HEK293T (cell line): ENCODE data around the gene SUPT3H.

Source experiments
- ARNT ChIP-seq: fragments of 450-650 bp; IDR thresholded peaks from 2 replicates; pipeline ENCODE4 v1.6.1; 2017; ENCODE audit warnings: mild to moderate bottlenecking
- BHLHE40 ChIP-seq: fragments of 450-650 bp; IDR thresholded peaks from 2 replicates; pipeline ENCODE4 v1.6.1; 2016; ENCODE audit warnings: mild to moderate bottlenecking, moderate library complexity, borderline replicate concordance
- CTBP1 ChIP-seq: fragments of 450-650 bp; IDR thresholded peaks from 2 replicates; pipeline ENCODE4 v1.6.1; 2016; ENCODE audit warnings: borderline replicate concordance
- ELF4 ChIP-seq: fragments of 450-650 bp; IDR thresholded peaks from 2 replicates; pipeline ENCODE4 v1.6.1; 2017; ENCODE audit warnings: antibody characterized with exemption
- FOXA1 ChIP-seq: fragments of 450-650 bp; IDR thresholded peaks from 2 replicates; pipeline ENCODE4 v1.6.1; 2016; ENCODE audit warnings: mild to moderate bottlenecking
- FOXK2 ChIP-seq: fragments of 450-650 bp; IDR thresholded peaks from 2 replicates; pipeline ENCODE4 v1.6.1; 2016; ENCODE audit warnings: mild to moderate bottlenecking
- FOXM1 ChIP-seq: fragments of 450-650 bp; IDR thresholded peaks from 2 replicates; pipeline ENCODE4 v1.6.1; 2017; ENCODE audit warnings: mild to moderate bottlenecking, borderline replicate concordance
- HDGF ChIP-seq: fragments of 450-650 bp; IDR thresholded peaks from 2 replicates; pipeline ENCODE4 v1.6.1; 2017; ENCODE audit warnings: antibody characterized with exemption, borderline replicate concordance
- LEF1 ChIP-seq: fragments of 450-650 bp; IDR thresholded peaks from 2 replicates; pipeline ENCODE4 v1.6.1; 2017; ENCODE audit warnings: mild to moderate bottlenecking, borderline replicate concordance
- PKNOX1 ChIP-seq: fragments of 450-650 bp; IDR thresholded peaks from 2 replicates; pipeline ENCODE4 v1.6.1; 2016
- SP1 ChIP-seq: fragments of 450-650 bp; IDR thresholded peaks from 2 replicates; pipeline ENCODE4 v1.6.1; 2017
- SUZ12 ChIP-seq: fragments of 450-650 bp; IDR thresholded peaks from 2 replicates; pipeline ENCODE4 v1.6.1; 2016; ENCODE audit warnings: mild to moderate bottlenecking
- ZNF384 ChIP-seq: fragments of 450-650 bp; IDR thresholded peaks from 2 replicates; pipeline ENCODE4 v1.6.1; 2016

GRCh38 chr6:45275358-45275757 is 102.4 kb downstream of the SUPT3H start:
- TF ChIP-seq ARNT = no peak
- TF ChIP-seq LEF1 = no peak
- no peak for TF ChIP-seq PKNOX1
- TF ChIP-seq SP1 = no peak
- TF ChIP-seq FOXA1 = no peak
- TF ChIP-seq HDGF = no peak
- no peak for TF ChIP-seq CTBP1
- TF ChIP-seq FOXM1 = no peak
- no peak for TF ChIP-seq BHLHE40
- no peak for TF ChIP-seq FOXK2
- no peak for TF ChIP-seq SUZ12
- TF ChIP-seq ZNF384 = no peak
- TF ChIP-seq ELF4 = no peak
